Hematopoietic multipotent progenitor cell (in vitro differentiated cells): Measurements from ENCODE around the gene PDE4DIP. TPM values are rescaled to one million over a fixed set of nuclear protein-coding genes. Genes with fewer than 3 reads are reported as not detected.
"Not testable (repeated sequence)": the region's sequence is repeated elsewhere in the genome, so short reads cannot be mapped to it uniquely, and the experiment has no call there.

Source experiments
- DNase-seq, 3 donors: peaks; one replicate each; pipeline ENCODE4 v3.0.0-alpha.2; 2011 to 2015; ENCODE audit warnings: low read depth in 2 of 3, low spot score in 2 of 3
- total RNA-seq: library from RNA; depleted of rRNA; stranded (reverse); fragments of >200 nt; gene quantifications from one replicate; pipeline ENCODE4 v1.2.3, GENCODE V29; 2012

Gene PDE4DIP
- total RNA-seq, 1 donor, result 17.0 TPM

GRCh38 chr1:148868924-148869633 lies 24.9 kb downstream of the PDE4DIP start:
- not testable (repeated sequence) for DNase-seq

- DNase-seq, result not testable (repeated sequence)
Measured at GRCh38 chr1:148869634-148869961, 25.4 kb downstream of the PDE4DIP start.

- DNase-seq, result not testable (repeated sequence)
Measured at GRCh38 chr1:148874408-148875388, 30.5 kb downstream of the PDE4DIP start.

GRCh38 chr1:148879812-148880416 lies 35.7 kb downstream of the PDE4DIP start:
- not testable (repeated sequence) for DNase-seq

GRCh38 chr1:148881261-148881660 lies 37.0 kb downstream of the PDE4DIP start:
- not testable (repeated sequence) for DNase-seq

GRCh38 chr1:148885219-148885618 lies 41.0 kb downstream of the PDE4DIP start:
- not testable (repeated sequence) for DNase-seq

GRCh38 chr1:148886293-148886692 lies 42.1 kb downstream of the PDE4DIP start:
- DNase-seq, result not testable (repeated sequence)

- DNase-seq, result not testable (repeated sequence)
Measured at GRCh38 chr1:148888597-148888996, 44.4 kb downstream of the PDE4DIP start.

GRCh38 chr1:148889267-148890074 lies 45.2 kb downstream of the PDE4DIP start:
- DNase-seq, result not testable (repeated sequence)

GRCh38 chr1:148890075-148890568 lies 45.9 kb downstream of the PDE4DIP start:
- DNase-seq, result not testable (repeated sequence)

- DNase-seq, result not testable (repeated sequence)
Measured at GRCh38 chr1:148894360-148895352, 50.4 kb downstream of the PDE4DIP start.

- not testable (repeated sequence) for DNase-seq
Measured at GRCh38 chr1:148900026-148900425, 55.8 kb downstream of the PDE4DIP start.

- DNase-seq, result not testable (repeated sequence)
Measured at GRCh38 chr1:148900691-148901090, 56.5 kb downstream of the PDE4DIP start.

GRCh38 chr1:148901150-148901952 lies 57.1 kb downstream of the PDE4DIP start:
- DNase-seq, result not testable (repeated sequence)

GRCh38 chr1:148901953-148902341 lies 57.7 kb downstream of the PDE4DIP start:
- not testable (repeated sequence) for DNase-seq

- DNase-seq, result not testable (repeated sequence)
Measured at GRCh38 chr1:148909219-148909826, 65.1 kb downstream of the PDE4DIP start.

- DNase-seq, result not testable (repeated sequence)
Measured at GRCh38 chr1:148911303-148911928, 67.2 kb downstream of the PDE4DIP start.
